IMR-90 (cell line): ENCODE measurements around the gene DNM3. TPM values are rescaled to one million over a fixed set of nuclear protein-coding genes. Genes with fewer than 3 reads are reported as not detected.

Experiments used
- ATAC-seq: fragments of 200-7000 bp; cut with Tn5 transposase; 2 replicates; pipeline ENCODE4 v1.9.1; 2020; ENCODE audit warnings: low read depth, mild to moderate bottlenecking, moderate library complexity
- BruUV-seq: library from RNA; stranded (reverse); fragments of 400-500 nt; replicated peaks from 2 replicates; lab custom pipeline; 2021; lab: Mats Ljungman, UMichigan
- CTCF ChIA-PET: fragments of 300-600 bp; formaldehyde crosslinking; extraction: SDS; loops from one replicate; lab custom pipeline; 2021; ENCODE audit warnings: antibody characterized with exemption; lab: Yijun Ruan, JAX
- POLR2A ChIA-PET: fragments of 300-600 bp; sonication (Branson Sonifier 250); formaldehyde crosslinking; loops from one replicate; lab custom pipeline; 2022; ENCODE audit warnings: antibody characterized with exemption; ENCODE audit not compliant: unreplicated experiment; lab: Charles Lee
- DNase-seq: peaks from one replicate; pipeline ENCODE4 v3.0.0; 2013
- H2AFZ ChIP-seq: replicated peaks from 2 replicates; pipeline ENCODE3; 2013; ENCODE audit warnings: low read length, mild to moderate bottlenecking; ENCODE audit not compliant: poor library complexity
- H2AK5ac ChIP-seq: 2 replicates; pipeline ENCODE4 v1.6.1; 2013; ENCODE audit warnings: low read depth, low read length, inconsistent platforms
- H2AK9ac ChIP-seq: replicated peaks from 2 replicates; pipeline ENCODE3; 2013; ENCODE audit warnings: mild to moderate bottlenecking, low read depth, low read length, moderate library complexity; ENCODE audit not compliant: poor library complexity
- H2BK120ac ChIP-seq: 2 replicates; pipeline ENCODE4 v1.6.1; 2013; ENCODE audit warnings: low read depth, low read length, inconsistent platforms
- H2BK15ac ChIP-seq: 3 replicates; pipeline ENCODE4 v1.6.1; 2013; ENCODE audit warnings: low read depth, low read length, inconsistent platforms
- H2BK20ac ChIP-seq: 2 replicates; pipeline ENCODE4 v1.6.1; 2013; ENCODE audit warnings: low read depth, mild to moderate bottlenecking, inconsistent platforms, low read length, moderate library complexity
- H2BK5ac ChIP-seq: 2 replicates; pipeline ENCODE4 v1.6.1; 2013; ENCODE audit warnings: mild to moderate bottlenecking, low read depth, low read length, inconsistent platforms; ENCODE audit not compliant: poor library complexity, severe bottlenecking
- H3K14ac ChIP-seq: replicated peaks from 2 replicates; pipeline ENCODE4 v1.6.1; 2013; ENCODE audit warnings: low read depth, low read length, inconsistent platforms
- H3K18ac ChIP-seq: 2 replicates; pipeline ENCODE4 v1.6.1; 2013; ENCODE audit warnings: low read depth, low read length, control low read depth
- H3K23ac ChIP-seq: 2 replicates; pipeline ENCODE4 v1.6.1; 2013; ENCODE audit warnings: low read depth, low read length, inconsistent platforms
- H3K27ac ChIP-seq: 2 replicates; pipeline ENCODE4 v1.5.1; 2013; ENCODE audit warnings: mild to moderate bottlenecking, control low read depth, low read length; ENCODE audit not compliant: insufficient read depth
- H3K27me3 ChIP-seq: 2 replicates; pipeline ENCODE4 v1.6.1; 2013; ENCODE audit warnings: low read length; ENCODE audit not compliant: control insufficient read depth, insufficient read depth
- H3K36me3 ChIP-seq: 2 replicates; pipeline ENCODE4 v1.6.1; 2013; ENCODE audit warnings: low read length, mixed read lengths; ENCODE audit not compliant: control insufficient read depth, insufficient read depth
- H3K4ac ChIP-seq: 2 replicates; pipeline ENCODE4 v1.6.1; 2013; ENCODE audit warnings: low read depth, low read length, inconsistent platforms
- H3K4me1 ChIP-seq: 2 replicates; pipeline ENCODE4 v1.6.1; 2013; ENCODE audit warnings: low read length, mixed read lengths; ENCODE audit not compliant: control insufficient read depth, insufficient read depth
- H3K4me2 ChIP-seq: 2 replicates; pipeline ENCODE4 v1.6.1; 2013; ENCODE audit warnings: low read depth, mild to moderate bottlenecking, control low read depth, low read length, moderate library complexity
- H3K4me3 ChIP-seq: 2 replicates; pipeline ENCODE4 v1.5.1; 2013; ENCODE audit warnings: low read depth, mild to moderate bottlenecking, control low read depth, low read length, moderate library complexity; ENCODE audit not compliant: insufficient read depth
- H3K56ac ChIP-seq: 2 replicates; pipeline ENCODE4 v1.6.1; 2013; ENCODE audit warnings: low read length, inconsistent platforms; ENCODE audit not compliant: insufficient read depth; ENCODE audit errors: extremely low read depth
- H3K79me1 ChIP-seq, 2 experiments: 2 replicates each; pipeline ENCODE4 v1.6.1; 2013; ENCODE audit warnings: low read length in 2 of 2, inconsistent platforms in 1 of 2, low read depth in 1 of 2
- H3K9ac ChIP-seq: 2 replicates; pipeline ENCODE4 v1.6.1; 2013; ENCODE audit warnings: low read depth, low read length, control low read depth
- H3K9me1 ChIP-seq: 2 replicates; pipeline ENCODE4 v1.6.1; 2013; ENCODE audit warnings: low read length, inconsistent platforms; ENCODE audit not compliant: insufficient read depth
- H3K9me3 ChIP-seq: 2 replicates; pipeline ENCODE4 v1.6.1; 2013; ENCODE audit warnings: low read length; ENCODE audit not compliant: control insufficient read depth, insufficient read depth
- H4K20me1 ChIP-seq: 2 replicates; pipeline ENCODE4 v1.6.1; 2013; ENCODE audit warnings: low read length, inconsistent platforms; ENCODE audit not compliant: insufficient read depth
- H4K5ac ChIP-seq: 2 replicates; pipeline ENCODE4 v1.6.1; 2013; ENCODE audit warnings: mild to moderate bottlenecking, low read depth, low read length, control low read depth
- H4K8ac ChIP-seq, 2 experiments: 2 replicates each; pipeline ENCODE4 v1.6.1; 2013; ENCODE audit warnings: low read depth in 2 of 2, low read length in 2 of 2, control low read depth in 1 of 2, inconsistent platforms in 1 of 2
- H4K91ac ChIP-seq: 2 replicates; pipeline ENCODE4 v1.6.1; 2013; ENCODE audit warnings: low read depth, low read length, inconsistent platforms; ENCODE audit not compliant: insufficient read depth
- BHLHE40 ChIP-seq: fragments of 150-350 bp; IDR thresholded peaks from 2 replicates; pipeline ENCODE4 v1.6.1; 2016; ENCODE audit warnings: mild to moderate bottlenecking, low read depth, low read length
- CEBPB ChIP-seq: IDR thresholded peaks from 2 replicates; pipeline ENCODE4 v1.6.1; 2012; ENCODE audit warnings: low read depth, low read length, improper control_type of control experiment
- CHD1 ChIP-seq: IDR thresholded peaks from 2 replicates; pipeline ENCODE4 v1.6.1; 2012; ENCODE audit warnings: low read depth, low read length, improper control_type of control experiment
- CTCF ChIP-seq: conservative IDR thresholded peaks from 2 replicates; pipeline ENCODE4 v1.5.1; 2012; ENCODE audit warnings: mild to moderate bottlenecking, low read depth, low read length, improper control_type of control experiment
- FOS ChIP-seq: fragments of 150-350 bp; IDR thresholded peaks from 2 replicates; pipeline ENCODE4 v1.6.1; 2016; ENCODE audit warnings: low read depth, low read length
- MAFK ChIP-seq: IDR thresholded peaks from 2 replicates; pipeline ENCODE4 v1.6.1; 2012; ENCODE audit warnings: low read depth, low read length, improper control_type of control experiment
- MAZ ChIP-seq: IDR thresholded peaks from 2 replicates; pipeline ENCODE4 v1.6.1; 2012; ENCODE audit warnings: low read depth, mild to moderate bottlenecking, low read length, improper control_type of control experiment, moderate library complexity, borderline replicate concordance
- MXI1 ChIP-seq: IDR thresholded peaks from 2 replicates; pipeline ENCODE4 v1.6.1; 2012; ENCODE audit warnings: low read depth, mild to moderate bottlenecking, low read length, moderate library complexity, borderline replicate concordance
- NFE2L2 ChIP-seq: fragments of 150-350 bp; IDR thresholded peaks from 2 replicates; pipeline ENCODE4 v1.6.1; 2016; ENCODE audit warnings: low read depth, mild to moderate bottlenecking, low read length
- POLR2A ChIP-seq: IDR thresholded peaks from 2 replicates; pipeline ENCODE4 v1.6.1; 2012; ENCODE audit warnings: mild to moderate bottlenecking, low read depth, low read length
- RAD21 ChIP-seq: IDR thresholded peaks from 2 replicates; pipeline ENCODE4 v1.6.1; 2012; ENCODE audit warnings: low read length, improper control_type of control experiment
- RCOR1 ChIP-seq: IDR thresholded peaks from 2 replicates; pipeline ENCODE4 v1.6.1; 2012; ENCODE audit warnings: mild to moderate bottlenecking, low read length, improper control_type of control experiment; ENCODE audit not compliant: insufficient replicate concordance
- RFX5 ChIP-seq: IDR thresholded peaks from 2 replicates; pipeline ENCODE4 v1.8.0; 2012; ENCODE audit warnings: low read depth, mild to moderate bottlenecking, low read length, moderate library complexity
- SMC3 ChIP-seq: fragments of 150-350 bp; IDR thresholded peaks from 2 replicates; pipeline ENCODE4 v1.6.1; 2016; ENCODE audit warnings: low read depth, mild to moderate bottlenecking, antibody characterized with exemption, low read length, moderate library complexity
- WGBS, 2 experiments: methylation state at CpG; one replicate each; pipeline versions ENCODE4 v1.1.5 to v1.1.7; 2013; ENCODE audit warnings: missing lambda C conversion rate in 2 of 2; ENCODE audit not compliant: insufficient read length in 1 of 2; ENCODE audit errors: extremely low coverage in 2 of 2; 5-methylcytosine and 5-hydroxymethylcytosine counted together
- dilution Hi-C: fragments of 300-500 bp; cut with HindIII; formaldehyde crosslinking; loops from one replicate; pipeline ENCODE4 v1.14.3; 2018; ENCODE audit warnings: low sequenced_read_pairs; ENCODE audit not compliant: unreplicated experiment
- in situ Hi-C: fragments of 300-500 bp; cut with MboI; formaldehyde crosslinking; loops from 3 replicates; pipeline ENCODE4 v1.14.3; 2019; ENCODE audit warnings: low sequenced_read_pairs, inconsistent platforms, mixed read lengths
- intact Hi-C: fragments of 100-400 bp; cut with micrococcal nuclease; formaldehyde crosslinking; loops from 2 replicates; pipeline ENCODE4 v1.10.0; 2022
- polyA plus RNA-seq, 3 experiments: library from polyadenylated mRNA; depleted of rRNA; stranded (reverse); fragments of >200 nt; gene quantifications; 2 replicates each; pipeline ENCODE4 v1.2.3, GENCODE V29; 2012; ENCODE audit warnings: low replicate concordance in 1 of 3
- total RNA-seq: library from RNA; depleted of rRNA; stranded (reverse); fragments of >200 nt; gene quantifications from 2 replicates; pipeline ENCODE4 v1.2.3, GENCODE V29; 2012
- TF ChIP-seq, protein P1 (sequence below): fragments of 150-350 bp; IDR thresholded peaks from 2 replicates; pipeline ENCODE4 v1.6.1; 2016; ENCODE audit warnings: low read depth, mild to moderate bottlenecking, low read length, moderate library complexity, borderline replicate concordance

DNM3 gene
- total and polyA plus RNA-seq, 2 of the 4 experiments (the other 2 are of a cell fraction), result 0.36 TPM

- no TSS peak for BruUV-seq
- ATAC-seq (no peak), DNase-seq (no peak)
- H2BK15ac ChIP-seq, result no peak overlapping the region
- H4K5ac ChIP-seq, result no peak overlapping the region
- no peak overlapping the region for H3K18ac ChIP-seq
- no peak overlapping the region for H3K4me2 ChIP-seq
- no peak overlapping the region for H4K8ac ChIP-seq
- no peak overlapping the region for H2AK9ac ChIP-seq
- H3K4me1 ChIP-seq, result 0 out of 2 replicates have a peak, but pooled peaks cover 4% of the 10 kb centered on the region
- in situ Hi-C loops (no loop called here), dilution Hi-C loops (no loop called here), intact Hi-C loops (loop anchor here (2.0 kb wide), 1 partner anchor 13 kb away; no protein-coding TSS in a partner anchor)
- H2AFZ ChIP-seq, result no peak overlapping the region
- no peaks in the 10 kb centered on the region for H3K79me1 ChIP-seq
- WGBS, 2 experiments, result no CpG with 5 or more reads among the region's 2 CpGs
- no peaks in the 10 kb centered on the region for H3K9me3 ChIP-seq
- H2BK5ac ChIP-seq, result no peak overlapping the region
- no peak overlapping the region for H3K14ac ChIP-seq
- no peak overlapping the region for H3K23ac ChIP-seq
- H3K4me3 ChIP-seq, result no peak overlapping the region
- no peak overlapping the region for H3K56ac ChIP-seq
- H3K9ac ChIP-seq, result no peak overlapping the region
- TF ChIP-seq CEBPB (no peak), POLR2A (no peak), MXI1 (no peak), CHD1 (no peak), CTCF (no peak), MAFK (no peak), RCOR1 (no peak), BHLHE40 (no peak), MAZ (no peak), NFE2L2 (no peak), SMC3 (no peak), FOS (no peak), RAD21 (no peak), RFX5 (no peak)
- TF ChIP-seq, protein P1, sequence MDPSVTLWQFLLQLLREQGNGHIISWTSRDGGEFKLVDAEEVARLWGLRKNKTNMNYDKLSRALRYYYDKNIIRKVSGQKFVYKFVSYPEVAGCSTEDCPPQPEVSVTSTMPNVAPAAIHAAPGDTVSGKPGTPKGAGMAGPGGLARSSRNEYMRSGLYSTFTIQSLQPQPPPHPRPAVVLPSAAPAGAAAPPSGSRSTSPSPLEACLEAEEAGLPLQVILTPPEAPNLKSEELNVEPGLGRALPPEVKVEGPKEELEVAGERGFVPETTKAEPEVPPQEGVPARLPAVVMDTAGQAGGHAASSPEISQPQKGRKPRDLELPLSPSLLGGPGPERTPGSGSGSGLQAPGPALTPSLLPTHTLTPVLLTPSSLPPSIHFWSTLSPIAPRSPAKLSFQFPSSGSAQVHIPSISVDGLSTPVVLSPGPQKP, result no peak
- no peaks in the 10 kb centered on the region for H3K9me1 ChIP-seq
- no peak overlapping the region for H3K4ac ChIP-seq
- H3K27me3 ChIP-seq, result no peaks in the 10 kb centered on the region
- H4K20me1 ChIP-seq, result no peaks in the 10 kb centered on the region
- H2BK120ac ChIP-seq, result no peak overlapping the region
- no peak overlapping the region for H3K27ac ChIP-seq
- H2AK5ac ChIP-seq, result no peak overlapping the region
- ChIA-PET CTCF (no interaction called here), POLR2A (no interaction called here)
- H3K36me3 ChIP-seq, result no peaks in the 10 kb centered on the region
- H4K91ac ChIP-seq, result no peak overlapping the region
- no peak overlapping the region for H2BK20ac ChIP-seq
Measured at GRCh38 chr1:172177849-172178248, 336.6 kb downstream of the DNM3 start.
